ENCODE results near the gene M1AP. TPM values are rescaled to one million over a fixed set of nuclear protein-coding genes. Genes with fewer than 3 reads are reported as not detected.

The M1AP gene
- total and polyA plus RNA-seq, 9 of the 15 experiments (the other 6 are each of a cell fraction or from before 2014, with no cell fraction given) = 0.06 to 0.33 (median 0.11) TPM; not detected in 4

DNA sequence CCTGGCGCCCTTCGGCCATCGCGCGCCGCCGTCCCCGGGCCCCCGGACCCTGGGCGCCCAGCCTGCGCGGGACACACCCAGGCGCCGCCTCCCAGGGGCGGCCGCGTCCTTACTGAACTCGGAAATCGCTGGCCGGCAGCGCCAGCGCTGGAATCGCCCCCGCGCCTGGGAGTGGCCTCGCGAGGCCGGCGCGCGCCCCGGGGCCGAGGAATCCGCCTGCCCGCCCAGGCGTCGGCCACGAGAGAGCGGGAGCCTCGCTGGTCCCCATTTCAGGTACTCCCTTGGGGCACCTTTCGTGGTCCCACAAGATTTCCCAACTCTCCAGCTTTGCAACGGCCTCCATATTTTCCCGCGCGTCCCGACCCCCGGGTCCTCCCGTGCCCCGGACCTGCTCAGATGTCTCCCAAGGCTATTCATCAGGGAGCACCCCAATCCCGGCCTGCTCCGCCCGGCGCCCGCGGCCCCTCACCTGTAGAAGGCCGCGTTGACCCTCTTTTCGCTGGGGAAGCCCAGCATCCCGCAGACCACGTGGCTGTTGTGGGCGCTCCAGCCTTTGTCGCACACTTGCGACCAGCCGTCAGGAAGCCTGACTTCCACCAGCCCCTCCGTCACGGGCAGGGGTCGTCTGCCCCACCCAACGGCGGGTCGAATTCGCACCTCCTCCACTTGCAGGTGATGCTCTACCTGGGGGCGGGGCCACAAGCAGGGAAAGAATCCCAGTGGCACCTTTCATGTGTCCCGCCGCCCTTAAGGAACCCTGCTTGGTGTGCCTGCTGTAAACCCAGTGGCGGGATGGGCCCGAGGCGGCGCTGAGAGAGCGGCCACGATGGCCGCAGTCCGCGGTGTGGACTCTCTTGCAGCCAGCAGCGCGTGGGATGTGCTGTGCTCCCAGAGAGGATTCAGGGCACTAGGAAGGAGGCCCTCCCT, 99.0 kb downstream of the M1AP start (continued):
- TF ChIP-seq, protein P1, sequence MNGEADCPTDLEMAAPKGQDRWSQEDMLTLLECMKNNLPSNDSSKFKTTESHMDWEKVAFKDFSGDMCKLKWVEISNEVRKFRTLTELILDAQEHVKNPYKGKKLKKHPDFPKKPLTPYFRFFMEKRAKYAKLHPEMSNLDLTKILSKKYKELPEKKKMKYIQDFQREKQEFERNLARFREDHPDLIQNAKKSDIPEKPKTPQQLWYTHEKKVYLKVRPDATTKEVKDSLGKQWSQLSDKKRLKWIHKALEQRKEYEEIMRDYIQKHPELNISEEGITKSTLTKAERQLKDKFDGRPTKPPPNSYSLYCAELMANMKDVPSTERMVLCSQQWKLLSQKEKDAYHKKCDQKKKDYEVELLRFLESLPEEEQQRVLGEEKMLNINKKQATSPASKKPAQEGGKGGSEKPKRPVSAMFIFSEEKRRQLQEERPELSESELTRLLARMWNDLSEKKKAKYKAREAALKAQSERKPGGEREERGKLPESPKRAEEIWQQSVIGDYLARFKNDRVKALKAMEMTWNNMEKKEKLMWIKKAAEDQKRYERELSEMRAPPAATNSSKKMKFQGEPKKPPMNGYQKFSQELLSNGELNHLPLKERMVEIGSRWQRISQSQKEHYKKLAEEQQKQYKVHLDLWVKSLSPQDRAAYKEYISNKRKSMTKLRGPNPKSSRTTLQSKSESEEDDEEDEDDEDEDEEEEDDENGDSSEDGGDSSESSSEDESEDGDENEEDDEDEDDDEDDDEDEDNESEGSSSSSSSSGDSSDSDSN (IDR thresholded peaks at IDR 0.05; ENCODE audit: borderline replicate concordance in 1 of 2, low read depth in 2 of 2, low read length in 2 of 2) = peak; percentile 49 to 82; a peak in 3 of 4 replicates
- TF ChIP-seq, protein P2, sequence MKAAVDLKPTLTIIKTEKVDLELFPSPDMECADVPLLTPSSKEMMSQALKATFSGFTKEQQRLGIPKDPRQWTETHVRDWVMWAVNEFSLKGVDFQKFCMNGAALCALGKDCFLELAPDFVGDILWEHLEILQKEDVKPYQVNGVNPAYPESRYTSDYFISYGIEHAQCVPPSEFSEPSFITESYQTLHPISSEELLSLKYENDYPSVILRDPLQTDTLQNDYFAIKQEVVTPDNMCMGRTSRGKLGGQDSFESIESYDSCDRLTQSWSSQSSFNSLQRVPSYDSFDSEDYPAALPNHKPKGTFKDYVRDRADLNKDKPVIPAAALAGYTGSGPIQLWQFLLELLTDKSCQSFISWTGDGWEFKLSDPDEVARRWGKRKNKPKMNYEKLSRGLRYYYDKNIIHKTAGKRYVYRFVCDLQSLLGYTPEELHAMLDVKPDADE (conservative IDR thresholded peaks at IDR 0.05; ENCODE audit: control insufficient read depth, low read depth, low read length) = 0 out of 2 replicates have a peak, but pooled peaks have one; percentile 30
- TF ChIP-seq HDAC8 (tag; IDR thresholded peaks at IDR 0.05) (no peak), ZNF76 (CRISPR knock-in tag; IDR thresholded peaks at IDR 0.05; ENCODE audit: borderline replicate concordance) (0 out of 2 replicates have a peak, but pooled peaks have one; percentile 50), ELF2 (CRISPR knock-in tag; IDR thresholded peaks at IDR 0.05) (no peak), CBX3 (IDR thresholded peaks at IDR 0.05; ENCODE audit: borderline replicate concordance in 1 of 2, low read length in 2 of 2) (peak in 1 of 2 experiments; percentile 35; a peak in 1 of 3 replicates), HMGN3 (IDR thresholded peaks at IDR 0.05; ENCODE audit: borderline replicate concordance, extremely low read depth, insufficient read length, low read depth, low read length) (peak; percentile 95), SMARCA5 (IDR thresholded peaks at IDR 0.05) (no peak), ASH1L (IDR thresholded peaks at IDR 0.05; ENCODE audit: borderline replicate concordance, low read depth, partially characterized antibody) (no peak), HMG20B (CRISPR knock-in tag; IDR thresholded peaks at IDR 0.05) (no peak), ZNF695 (CRISPR knock-in tag; IDR thresholded peaks at IDR 0.05) (no peak), ZNF354B (CRISPR knock-in tag; IDR thresholded peaks at IDR 0.05) (no peak), TCFL5 (CRISPR knock-in tag; conservative IDR thresholded peaks at IDR 0.05) (no peak), NELFE (IDR thresholded peaks at IDR 0.05; ENCODE audit: insufficient read depth, insufficient read length) (no peak)
- TF ChIP-seq, protein P3, sequence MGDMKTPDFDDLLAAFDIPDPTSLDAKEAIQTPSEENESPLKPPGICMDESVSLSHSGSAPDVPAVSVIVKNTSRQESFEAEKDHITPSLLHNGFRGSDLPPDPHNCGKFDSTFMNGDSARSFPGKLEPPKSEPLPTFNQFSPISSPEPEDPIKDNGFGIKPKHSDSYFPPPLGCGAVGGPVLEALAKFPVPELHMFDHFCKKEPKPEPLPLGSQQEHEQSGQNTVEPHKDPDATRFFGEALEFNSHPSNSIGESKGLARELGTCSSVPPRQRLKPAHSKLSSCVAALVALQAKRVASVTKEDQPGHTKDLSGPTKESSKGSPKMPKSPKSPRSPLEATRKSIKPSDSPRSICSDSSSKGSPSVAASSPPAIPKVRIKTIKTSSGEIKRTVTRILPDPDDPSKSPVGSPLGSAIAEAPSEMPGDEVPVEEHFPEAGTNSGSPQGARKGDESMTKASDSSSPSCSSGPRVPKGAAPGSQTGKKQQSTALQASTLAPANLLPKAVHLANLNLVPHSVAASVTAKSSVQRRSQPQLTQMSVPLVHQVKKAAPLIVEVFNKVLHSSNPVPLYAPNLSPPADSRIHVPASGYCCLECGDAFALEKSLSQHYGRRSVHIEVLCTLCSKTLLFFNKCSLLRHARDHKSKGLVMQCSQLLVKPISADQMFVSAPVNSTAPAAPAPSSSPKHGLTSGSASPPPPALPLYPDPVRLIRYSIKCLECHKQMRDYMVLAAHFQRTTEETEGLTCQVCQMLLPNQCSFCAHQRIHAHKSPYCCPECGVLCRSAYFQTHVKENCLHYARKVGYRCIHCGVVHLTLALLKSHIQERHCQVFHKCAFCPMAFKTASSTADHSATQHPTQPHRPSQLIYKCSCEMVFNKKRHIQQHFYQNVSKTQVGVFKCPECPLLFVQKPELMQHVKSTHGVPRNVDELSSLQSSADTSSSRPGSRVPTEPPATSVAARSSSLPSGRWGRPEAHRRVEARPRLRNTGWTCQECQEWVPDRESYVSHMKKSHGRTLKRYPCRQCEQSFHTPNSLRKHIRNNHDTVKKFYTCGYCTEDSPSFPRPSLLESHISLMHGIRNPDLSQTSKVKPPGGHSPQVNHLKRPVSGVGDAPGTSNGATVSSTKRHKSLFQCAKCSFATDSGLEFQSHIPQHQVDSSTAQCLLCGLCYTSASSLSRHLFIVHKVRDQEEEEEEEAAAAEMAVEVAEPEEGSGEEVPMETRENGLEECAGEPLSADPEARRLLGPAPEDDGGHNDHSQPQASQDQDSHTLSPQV (IDR thresholded peaks at IDR 0.05) = peak; percentile 80
- TF ChIP-seq, protein P4, sequence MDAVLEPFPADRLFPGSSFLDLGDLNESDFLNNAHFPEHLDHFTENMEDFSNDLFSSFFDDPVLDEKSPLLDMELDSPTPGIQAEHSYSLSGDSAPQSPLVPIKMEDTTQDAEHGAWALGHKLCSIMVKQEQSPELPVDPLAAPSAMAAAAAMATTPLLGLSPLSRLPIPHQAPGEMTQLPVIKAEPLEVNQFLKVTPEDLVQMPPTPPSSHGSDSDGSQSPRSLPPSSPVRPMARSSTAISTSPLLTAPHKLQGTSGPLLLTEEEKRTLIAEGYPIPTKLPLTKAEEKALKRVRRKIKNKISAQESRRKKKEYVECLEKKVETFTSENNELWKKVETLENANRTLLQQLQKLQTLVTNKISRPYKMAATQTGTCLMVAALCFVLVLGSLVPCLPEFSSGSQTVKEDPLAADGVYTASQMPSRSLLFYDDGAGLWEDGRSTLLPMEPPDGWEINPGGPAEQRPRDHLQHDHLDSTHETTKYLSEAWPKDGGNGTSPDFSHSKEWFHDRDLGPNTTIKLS (IDR thresholded peaks at IDR 0.05; ENCODE audit: borderline replicate concordance, low read depth) = peak; percentile 45; the same call in 1 of the 2 replicates
